KG1 (cell line): Measurements from ENCODE around the gene LRRC15.

Experiments
- DNase-seq: peaks from one replicate; lab custom pipeline; 2025; lab: John Stamatoyannopoulos, UW

Gene LRRC15

DNA sequence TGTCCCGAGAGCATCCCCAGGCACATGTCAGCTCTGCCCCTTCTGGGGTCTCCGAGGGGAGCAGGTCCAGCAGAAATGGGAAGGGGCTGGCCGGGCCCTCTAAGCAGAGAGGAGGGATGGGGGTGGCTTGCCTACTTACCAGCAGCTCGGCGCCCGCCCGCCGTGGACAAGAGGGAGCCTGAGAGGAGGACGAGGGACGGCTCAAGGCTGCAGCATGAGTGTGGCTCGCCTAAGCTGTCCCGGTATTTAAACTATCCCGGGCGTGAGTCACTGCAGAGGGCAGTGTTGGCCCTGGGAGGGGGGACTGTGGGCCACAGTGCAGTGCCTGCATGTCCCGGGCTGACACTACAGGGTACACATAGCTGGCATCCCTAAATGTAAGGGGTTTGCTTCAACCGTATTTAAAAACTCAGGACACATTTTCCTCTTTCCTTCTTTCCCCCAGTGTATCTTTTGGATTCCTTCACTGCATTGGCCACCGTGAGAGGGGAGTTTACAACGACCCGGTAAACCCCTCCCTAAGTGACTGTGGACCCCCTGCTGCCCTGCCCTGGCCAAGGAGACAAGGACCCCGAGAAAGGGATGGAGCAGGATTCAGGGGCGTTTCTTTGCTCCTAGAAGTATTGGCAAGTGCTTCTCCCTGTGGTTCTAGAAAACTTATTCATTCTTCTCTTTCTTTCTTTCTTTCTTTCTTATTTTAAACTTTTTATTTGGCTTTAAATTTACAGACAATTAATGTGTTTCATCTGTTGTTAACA lies at the start of gene LRRC15:
LRRC15 (minus strand) TSS at position 222 of the 758 bp plus-strand sequence. CDS start 8,700 bp downstream, outside the sequence.
- DNase-seq, result no peak

DNA sequence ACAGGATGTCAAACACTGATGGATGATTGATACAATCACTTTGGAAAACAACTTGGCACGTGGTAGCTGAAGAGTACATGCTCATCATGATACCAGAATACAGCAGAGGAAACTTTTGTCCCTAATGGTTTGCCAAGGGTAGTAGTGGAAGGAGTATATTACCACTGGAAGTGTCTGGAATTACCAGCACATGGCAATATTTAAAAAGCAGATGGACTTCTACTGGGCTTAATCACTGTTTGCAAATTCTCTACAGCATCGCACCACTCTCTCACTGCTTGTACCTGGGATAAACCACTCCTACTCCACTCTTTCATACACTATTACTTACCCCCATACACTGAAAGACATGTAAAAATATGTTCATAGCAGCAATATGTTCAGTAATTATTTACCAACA lies 49.1 kb upstream of the LRRC15 start:
- no peak for DNase-seq

DNA sequence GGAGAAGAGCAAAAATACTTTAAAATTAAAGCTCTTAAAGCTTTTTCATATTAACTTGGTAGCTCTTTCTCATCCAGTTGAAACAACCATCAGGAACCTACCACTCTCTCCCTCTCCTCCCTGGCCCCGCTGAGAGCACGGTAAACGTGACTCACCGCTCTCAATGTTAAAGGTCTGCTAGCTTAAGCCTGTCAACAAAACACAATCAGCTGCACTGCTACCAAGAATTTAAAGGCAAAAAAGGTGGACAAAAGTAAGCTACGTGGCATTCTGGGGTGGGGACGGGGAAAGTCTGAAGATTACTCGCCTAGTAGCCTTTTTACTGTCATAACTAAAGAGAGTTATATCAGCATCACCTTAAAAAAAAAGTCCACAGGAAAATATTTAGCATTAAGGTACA lies 37.9 kb upstream of the LRRC15 start:
- no peak for DNase-seq

- no peak for DNase-seq
Observed at GRCh38 chr3:194405766-194406165, 36.2 kb upstream of the LRRC15 start.

DNA sequence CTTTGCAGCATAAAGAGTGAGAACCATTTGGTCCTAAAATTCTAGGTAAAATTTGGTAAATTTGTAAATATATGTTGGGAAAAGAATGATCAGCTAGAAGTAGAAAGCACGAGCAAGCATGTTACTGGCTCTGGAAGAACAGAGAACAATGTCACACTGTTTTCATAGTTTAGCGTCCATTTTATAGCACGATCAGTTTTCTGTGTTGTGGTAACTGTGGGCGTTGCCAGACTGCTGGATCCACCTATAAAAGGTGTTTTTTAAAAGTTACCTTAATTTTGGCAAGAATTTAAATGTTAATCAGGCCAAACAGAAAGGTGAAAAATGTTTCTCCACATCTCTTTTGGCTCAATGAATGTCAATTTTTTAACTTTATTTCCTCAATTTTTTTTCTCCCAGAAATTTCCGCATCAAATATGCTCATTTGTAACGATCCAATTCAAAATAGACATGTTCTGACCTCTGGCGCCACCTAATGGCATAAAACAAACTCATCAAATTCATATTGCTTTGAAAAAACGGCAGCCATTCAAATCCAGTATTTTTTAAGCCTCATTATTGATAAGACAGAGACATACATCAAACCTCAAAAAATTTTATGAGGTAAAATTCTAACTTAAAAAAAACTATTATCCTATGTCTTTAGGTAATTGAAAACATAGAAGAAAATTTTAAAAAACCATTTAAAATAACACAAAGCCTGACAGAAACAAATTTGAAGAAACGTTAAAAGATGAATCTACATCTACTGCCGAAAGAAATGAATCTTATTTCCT lies 35.0 kb upstream of the LRRC15 start:
- peak; percentile 29 for DNase-seq

DNA sequence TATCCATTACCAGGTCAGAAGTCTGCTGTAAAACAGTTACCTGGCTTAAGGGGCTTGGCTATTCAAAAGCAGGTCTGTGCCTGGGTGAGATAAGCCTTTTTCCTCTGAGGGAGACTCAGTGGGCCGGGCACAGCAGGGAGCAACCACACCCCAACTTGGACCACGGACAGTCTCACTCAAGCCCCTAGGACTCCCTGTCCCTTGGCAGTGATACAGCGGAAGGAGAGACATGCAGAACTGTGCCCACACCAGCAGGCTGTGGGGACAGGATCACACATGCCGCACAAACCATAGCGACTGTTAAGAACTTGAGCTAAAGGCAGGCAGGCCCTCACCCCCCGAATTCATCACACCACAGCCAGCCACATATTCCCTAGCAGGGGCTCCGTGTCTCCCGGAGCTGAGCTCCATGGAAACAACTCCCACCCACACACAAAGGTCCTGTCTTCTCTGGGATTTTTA lies 32.4 kb upstream of the LRRC15 start:
- DNase-seq, result no peak

- DNase-seq, result no peak
Observed at GRCh38 chr3:194401346-194401745, 31.8 kb upstream of the LRRC15 start.

DNA sequence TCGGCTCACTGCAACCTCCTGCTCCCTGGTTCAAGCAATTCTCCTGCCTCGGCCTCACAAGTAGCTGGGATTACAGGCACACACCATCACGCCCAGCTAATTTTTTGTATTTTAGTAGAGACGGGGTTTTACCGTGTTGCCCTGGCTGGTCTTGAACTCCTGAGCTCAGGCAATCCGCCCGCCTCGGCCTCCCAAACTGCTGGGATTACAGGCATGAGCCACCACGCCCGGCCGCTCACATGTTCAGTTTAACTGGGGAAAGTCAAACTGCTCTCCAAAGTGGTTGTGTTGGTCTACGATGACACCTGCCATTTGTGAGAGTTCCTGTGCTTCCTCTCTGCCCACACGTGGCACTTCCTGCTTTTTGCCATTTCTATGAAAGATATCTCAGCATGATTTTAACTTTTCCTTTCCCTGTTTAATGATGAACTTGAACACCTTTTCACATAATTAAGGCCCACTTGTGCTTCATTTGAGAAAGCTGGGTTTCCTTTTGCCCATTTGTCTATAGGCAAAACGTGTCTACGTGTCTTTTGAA lies 30.4 kb upstream of the LRRC15 start:
- DNase-seq, result no peak

- no peak for DNase-seq
Observed at GRCh38 chr3:194399166-194399565, 29.6 kb upstream of the LRRC15 start, which contains the start of gene GP5. Gene GP5 (minus strand): TSS chr3:194399266. CDS start chr3:194398282, 984 bp downstream.

DNA sequence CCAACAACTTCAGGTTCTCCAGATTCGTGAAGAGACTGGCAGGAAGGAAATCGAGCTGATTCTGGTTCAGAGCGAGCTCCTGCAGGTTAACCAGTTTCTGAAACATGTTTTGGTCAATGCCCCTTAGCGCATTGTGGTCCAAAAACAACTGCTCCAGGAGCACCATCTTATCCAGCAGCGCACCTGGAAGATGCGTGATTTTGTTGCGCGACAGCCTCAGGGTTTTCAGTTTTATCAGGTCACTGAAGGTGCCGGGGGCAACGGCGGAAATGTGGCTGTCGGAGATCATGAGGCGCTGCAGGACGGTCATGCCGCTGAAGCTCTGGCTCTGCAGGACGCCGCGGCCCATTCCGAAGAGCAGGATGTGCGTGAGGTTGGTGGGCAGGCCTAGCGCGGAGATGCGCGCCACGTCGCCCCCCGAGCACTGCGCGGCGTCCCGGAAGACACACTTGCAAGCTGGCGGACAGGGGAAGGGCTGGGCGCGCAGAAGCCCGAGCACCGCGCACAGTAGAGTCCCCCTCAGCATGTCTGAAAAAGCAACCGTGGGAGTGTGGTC lies 28.3 kb upstream of the LRRC15 start:
- no peak for DNase-seq

GRCh38 chr3:194396859-194397756 lies 27.6 kb upstream of the LRRC15 start:
- DNase-seq, result no peak

DNA sequence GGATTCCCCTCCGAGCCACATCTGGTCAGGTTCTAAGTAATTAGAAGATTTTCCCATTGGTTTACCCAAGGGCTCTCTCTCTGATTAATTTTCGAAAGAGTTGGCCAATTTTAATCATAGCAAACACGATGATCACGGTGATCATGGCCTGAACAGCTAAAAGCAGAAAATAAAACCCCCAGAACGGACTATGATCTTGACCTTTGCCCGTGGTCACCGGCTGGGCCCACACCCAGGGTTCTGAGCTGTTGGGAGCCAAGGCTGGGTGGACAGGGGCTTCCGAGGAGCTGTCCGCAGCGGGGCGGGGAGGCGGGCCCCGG lies 27.0 kb upstream of the LRRC15 start:
- no peak for DNase-seq

- DNase-seq, result no peak
Observed at GRCh38 chr3:194395778-194396538, 26.4 kb upstream of the LRRC15 start.

DNA sequence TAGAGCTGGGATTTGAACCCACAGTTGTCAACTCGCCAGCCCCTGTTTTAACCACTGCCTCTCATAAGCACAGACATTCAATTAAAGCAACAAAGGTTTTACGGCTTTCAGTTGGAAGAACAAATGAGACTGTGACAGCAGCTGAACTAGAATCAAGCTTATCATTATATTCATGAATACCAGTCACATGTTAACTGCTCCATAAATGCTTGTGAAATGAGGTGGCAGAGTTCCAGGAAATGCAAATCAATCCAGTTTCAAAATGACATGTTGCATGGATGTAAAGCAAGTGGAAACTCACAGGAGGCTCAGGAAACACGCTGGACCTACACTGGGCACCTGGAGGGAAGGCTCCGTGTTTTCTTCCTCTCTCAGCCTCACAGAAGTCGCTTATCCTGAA lies 25.7 kb upstream of the LRRC15 start:
- no peak for DNase-seq

- DNase-seq, result no peak
Observed at GRCh38 chr3:194392576-194392975, 23.0 kb upstream of the LRRC15 start.

- no peak for DNase-seq
Observed at GRCh38 chr3:194390835-194391234, 21.3 kb upstream of the LRRC15 start.

GRCh38 chr3:194389269-194389668 lies 19.7 kb upstream of the LRRC15 start:
- DNase-seq, result no peak

DNA sequence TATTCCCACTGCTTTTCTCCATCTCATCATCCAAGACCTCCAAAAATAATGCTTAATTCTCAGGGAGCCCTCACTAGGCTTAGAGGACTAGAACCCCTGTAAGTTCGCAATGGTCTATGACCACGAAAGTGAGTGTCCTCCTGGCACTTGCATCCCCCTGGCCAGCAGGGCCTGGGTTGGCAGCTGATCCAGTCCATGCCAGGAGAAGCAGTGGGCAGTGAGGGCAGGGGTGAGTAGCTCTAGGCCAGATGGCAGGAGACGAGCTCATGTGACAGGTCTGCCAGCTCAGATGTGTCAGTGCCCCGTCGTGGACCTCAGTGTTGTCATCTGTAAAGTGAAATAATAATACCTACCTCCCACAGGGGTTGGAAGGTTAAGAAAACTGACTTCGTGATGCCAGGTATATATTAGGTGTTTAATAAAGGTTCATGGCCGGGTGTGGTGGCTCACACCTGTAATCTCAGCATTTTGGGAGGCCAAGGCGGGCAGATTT lies 18.4 kb upstream of the LRRC15 start:
- DNase-seq, result no peak

GRCh38 chr3:194387276-194387675 lies 17.7 kb upstream of the LRRC15 start:
- no peak for DNase-seq

GRCh38 chr3:194386648-194387047 lies 17.1 kb upstream of the LRRC15 start:
- DNase-seq, result no peak

DNA sequence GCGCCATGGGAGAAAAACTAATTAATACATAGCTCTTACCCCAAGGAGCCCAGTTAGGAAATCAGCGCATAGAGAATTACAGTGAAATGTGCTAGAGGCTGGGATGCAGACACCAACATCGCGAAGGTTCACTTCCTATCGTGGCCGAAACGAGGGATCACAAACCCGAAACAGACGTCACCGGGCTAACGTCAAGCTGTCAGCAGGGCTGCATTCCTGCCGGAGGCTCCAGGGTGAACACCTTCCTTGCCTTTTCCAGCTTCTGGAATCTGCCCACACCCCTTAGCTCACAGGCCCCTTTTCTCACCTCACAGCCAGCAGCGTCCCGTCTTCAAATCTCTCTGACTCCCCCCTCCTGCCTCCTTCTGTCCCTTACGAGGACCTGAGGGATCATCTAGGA lies 16.5 kb upstream of the LRRC15 start:
- no peak for DNase-seq
